ENCODE measurements around the gene CAPN15. TPM values are rescaled to one million over a fixed set of nuclear protein-coding genes. Genes with fewer than 3 reads are reported as not detected.

CAPN15 gene
- polyA plus RNA-seq, 1 experiment, result 7.5 TPM

DNA sequence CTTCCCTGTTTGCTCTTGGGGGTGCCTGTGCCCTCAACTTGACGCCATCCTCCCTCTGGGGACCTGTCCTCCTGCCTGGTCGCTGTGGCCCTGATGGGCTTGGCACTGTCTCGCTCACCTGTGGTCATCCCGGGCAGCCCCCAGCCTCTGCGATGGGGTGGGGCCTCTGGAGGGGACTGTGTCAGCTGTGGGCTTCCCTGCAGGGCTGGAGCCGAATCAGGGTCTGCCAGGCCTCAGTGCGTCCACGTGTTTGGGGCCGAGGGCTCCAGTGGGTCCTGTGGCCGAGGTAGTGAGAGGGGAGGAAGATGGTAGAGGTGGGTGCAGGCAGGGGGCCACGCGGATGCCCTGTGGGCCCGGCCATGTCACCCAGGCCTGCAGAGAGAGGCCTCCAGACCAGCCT, 50.3 kb downstream of the CAPN15 start:
- Histone ChIP-seq H3K4me3 (ENCODE audit: low read depth, low read length) (no peak overlapping the region), H3K27ac (ENCODE audit: low read depth, low read length) (no peak overlapping the region), H3K27me3 (ENCODE audit: control insufficient read depth, insufficient read depth, low read length) (no peaks in the 10 kb centered on the region), H3K9me3 (ENCODE audit: control insufficient read depth, insufficient read depth, low read length) (no peaks in the 10 kb centered on the region; the same call in 1 of the 2 replicates)
- POLR2A ChIA-PET, result no interaction called here
- TF ChIP-seq, protein P1, sequence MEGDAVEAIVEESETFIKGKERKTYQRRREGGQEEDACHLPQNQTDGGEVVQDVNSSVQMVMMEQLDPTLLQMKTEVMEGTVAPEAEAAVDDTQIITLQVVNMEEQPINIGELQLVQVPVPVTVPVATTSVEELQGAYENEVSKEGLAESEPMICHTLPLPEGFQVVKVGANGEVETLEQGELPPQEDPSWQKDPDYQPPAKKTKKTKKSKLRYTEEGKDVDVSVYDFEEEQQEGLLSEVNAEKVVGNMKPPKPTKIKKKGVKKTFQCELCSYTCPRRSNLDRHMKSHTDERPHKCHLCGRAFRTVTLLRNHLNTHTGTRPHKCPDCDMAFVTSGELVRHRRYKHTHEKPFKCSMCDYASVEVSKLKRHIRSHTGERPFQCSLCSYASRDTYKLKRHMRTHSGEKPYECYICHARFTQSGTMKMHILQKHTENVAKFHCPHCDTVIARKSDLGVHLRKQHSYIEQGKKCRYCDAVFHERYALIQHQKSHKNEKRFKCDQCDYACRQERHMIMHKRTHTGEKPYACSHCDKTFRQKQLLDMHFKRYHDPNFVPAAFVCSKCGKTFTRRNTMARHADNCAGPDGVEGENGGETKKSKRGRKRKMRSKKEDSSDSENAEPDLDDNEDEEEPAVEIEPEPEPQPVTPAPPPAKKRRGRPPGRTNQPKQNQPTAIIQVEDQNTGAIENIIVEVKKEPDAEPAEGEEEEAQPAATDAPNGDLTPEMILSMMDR (IDR thresholded peaks at IDR 0.05; ENCODE audit: low read depth, low read length), result no peak
- CTCF ChIA-PET, result no interaction called here
- no peak for DNase-seq (ENCODE audit: low read depth, low spot score)

DNA sequence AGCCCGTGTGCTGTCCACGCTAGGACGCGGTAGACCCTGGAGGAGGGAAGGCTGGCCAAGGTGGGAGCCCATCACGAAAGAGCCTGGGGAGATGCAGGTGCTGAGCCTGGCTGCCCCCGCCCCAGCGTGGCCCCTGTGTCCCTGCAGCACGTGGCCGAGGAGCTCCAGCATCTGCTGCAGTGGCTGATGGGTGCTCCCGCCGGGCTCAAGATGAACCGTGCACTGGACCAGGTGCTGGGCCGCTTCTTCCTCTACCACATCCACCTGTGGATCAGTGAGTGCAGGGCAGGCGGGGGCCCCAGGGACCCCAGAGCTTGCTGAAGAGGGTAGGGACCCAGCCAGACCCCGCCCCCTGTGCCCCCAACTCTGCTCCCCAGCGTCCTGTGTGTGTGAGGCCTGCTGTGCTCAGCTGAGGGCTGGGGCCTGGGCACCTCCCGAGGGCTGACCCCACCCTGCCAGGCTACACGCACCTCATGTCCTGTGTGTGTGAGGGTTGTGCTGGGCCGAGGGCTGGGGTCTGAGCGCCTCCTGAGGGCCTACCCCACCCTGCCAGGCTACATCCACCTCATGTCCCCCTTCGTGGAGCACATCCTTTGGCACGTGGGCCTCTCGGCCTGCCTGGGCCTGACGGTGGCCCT, 50.8 kb downstream of the CAPN15 start:
- Histone ChIP-seq H3K9me3 (ENCODE audit: control insufficient read depth, insufficient read depth, low read length) (no peaks in the 10 kb centered on the region; the same call in 1 of the 2 replicates), H3K27ac (ENCODE audit: low read depth, low read length) (no peak overlapping the region), H3K27me3 (ENCODE audit: control insufficient read depth, insufficient read depth, low read length) (no peaks in the 10 kb centered on the region), H3K4me3 (ENCODE audit: low read depth, low read length) (no peak overlapping the region)
- TF ChIP-seq, protein P1 (IDR thresholded peaks at IDR 0.05; ENCODE audit: low read depth, low read length), result no peak
- ChIA-PET CTCF (no interaction called here), POLR2A (interaction anchor here (1.2 kb wide), 1 partner anchor 89 kb away, joined by 4 read pairs; the partner anchor contains the start of gene RHOT2)
- DNase-seq (ENCODE audit: low read depth, low spot score), result no peak

GRCh38 chr16:578870-579405, 51.4 kb downstream of the CAPN15 start:
- ChIA-PET CTCF (no interaction called here), POLR2A (interaction anchor here (0.6 to 1.2 kb wide), 2 partner anchors 19 to 89 kb away, joined by 4 read pairs; partner anchors contain the start of gene RHOT2)
- Histone ChIP-seq H3K4me3 (ENCODE audit: low read depth, low read length) (no peak overlapping the region), H3K9me3 (ENCODE audit: control insufficient read depth, insufficient read depth, low read length) (no peaks in the 10 kb centered on the region; the same call in 1 of the 2 replicates), H3K27me3 (ENCODE audit: control insufficient read depth, insufficient read depth, low read length) (no peaks in the 10 kb centered on the region), H3K27ac (ENCODE audit: low read depth, low read length) (no peak overlapping the region)
- DNase-seq (ENCODE audit: low read depth, low spot score), result no peak
- TF ChIP-seq, protein P1 (IDR thresholded peaks at IDR 0.05; ENCODE audit: low read depth, low read length), result peak; percentile 74

DNA sequence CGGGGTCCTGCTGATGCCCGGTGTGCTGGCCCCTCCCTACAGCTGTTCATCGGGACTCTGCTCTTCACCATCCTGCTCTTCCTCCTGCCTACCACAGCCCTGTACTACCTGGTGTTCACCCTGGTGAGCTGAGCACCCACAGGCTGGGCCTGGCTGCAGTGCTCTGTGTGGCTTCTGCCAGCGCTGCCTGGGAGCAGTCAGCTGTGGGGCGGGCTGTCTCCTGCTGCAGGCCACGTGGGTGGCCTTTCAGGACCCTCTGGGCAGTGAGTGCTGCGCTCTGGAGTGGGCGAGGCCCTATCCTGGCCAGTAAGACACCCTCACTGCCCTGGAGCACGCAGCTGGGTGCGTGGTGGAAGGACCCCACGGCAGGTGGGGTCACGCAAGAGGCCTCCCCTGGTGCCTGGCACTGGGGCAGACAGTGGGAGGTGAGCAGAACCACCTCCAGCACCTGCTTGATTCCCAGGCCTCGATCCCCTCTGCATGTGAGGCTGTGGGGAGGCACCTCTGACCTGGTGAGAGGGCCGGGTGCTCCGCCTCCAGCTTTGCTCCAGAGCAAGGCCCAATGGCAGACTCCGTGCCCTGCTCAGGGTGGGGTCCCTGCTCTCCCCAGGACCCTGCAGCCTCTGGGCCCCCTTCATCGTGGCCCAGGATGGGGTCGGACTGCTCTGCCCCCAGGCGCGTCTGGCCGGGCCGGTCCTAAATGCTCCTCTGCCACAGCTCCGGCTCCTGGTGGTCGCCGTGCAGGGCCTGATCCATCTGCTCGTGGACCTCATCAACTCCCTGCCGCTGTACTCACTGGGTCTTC, 52.8 kb downstream of the CAPN15 start:
- POLR2A ChIA-PET, result no interaction called here
- H3K9me3 ChIP-seq (ENCODE audit: control insufficient read depth, insufficient read depth, low read length), result no peaks in the 10 kb centered on the region; the same call in 1 of the 2 replicates
- no peak for DNase-seq (ENCODE audit: low read depth, low spot score)
- TF ChIP-seq, protein P1 (IDR thresholded peaks at IDR 0.05; ENCODE audit: low read depth, low read length), result no peak
- no peaks in the 10 kb centered on the region for H3K27me3 ChIP-seq (ENCODE audit: control insufficient read depth, insufficient read depth, low read length)
- no peak overlapping the region for H3K27ac ChIP-seq (ENCODE audit: low read depth, low read length)
- no peak overlapping the region for H3K4me3 ChIP-seq (ENCODE audit: low read depth, low read length)
- CTCF ChIA-PET, result no interaction called here
